OCI-LY3 (cell line): ENCODE data around the gene AASDH.
"Not testable (repeated sequence)": the region's sequence is repeated elsewhere in the genome, so short reads cannot be mapped to it uniquely, and the experiment has no call there.

Experiments
- EZH2phosphoT487 ChIP-seq: fragments of 200-600 bp; shearing (Covaris generic); IDR thresholded peaks from 2 replicates; pipeline ENCODE4 v1.6.1; 2018; ENCODE audit warnings: antibody characterized with exemption, mixed run types, low read depth
- TF ChIP-seq, protein P1 (sequence below): fragments of 200-600, 300-600 bp; sonication (generic); IDR thresholded peaks from 2 replicates; pipeline ENCODE4 v1.5.1; 2014; ENCODE audit warnings: antibody characterized with exemption, low read length, low read depth

DNA sequence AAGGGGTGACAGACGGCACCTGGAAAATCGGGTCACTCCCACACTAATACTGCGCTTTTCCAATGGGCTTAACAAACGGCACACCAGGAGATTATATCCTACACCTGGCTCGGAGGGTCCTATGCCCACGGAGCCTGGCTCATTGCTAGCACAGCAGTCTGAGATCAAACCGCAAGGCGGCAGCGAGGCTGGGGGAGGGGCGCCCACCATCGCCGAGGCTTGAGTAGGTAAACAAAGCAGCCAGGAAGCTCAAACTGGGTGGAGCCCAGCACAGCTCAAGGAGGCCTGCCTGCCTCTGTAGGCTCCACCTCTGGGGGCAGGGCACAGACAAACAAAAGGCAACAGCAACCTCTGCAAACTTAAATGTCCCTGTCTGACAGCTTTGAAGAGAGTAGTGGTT lies 24.3 kb downstream of the AASDH start:
- TF ChIP-seq EZH2phosphoT487 = not testable (repeated sequence)
- TF ChIP-seq, protein P1, sequence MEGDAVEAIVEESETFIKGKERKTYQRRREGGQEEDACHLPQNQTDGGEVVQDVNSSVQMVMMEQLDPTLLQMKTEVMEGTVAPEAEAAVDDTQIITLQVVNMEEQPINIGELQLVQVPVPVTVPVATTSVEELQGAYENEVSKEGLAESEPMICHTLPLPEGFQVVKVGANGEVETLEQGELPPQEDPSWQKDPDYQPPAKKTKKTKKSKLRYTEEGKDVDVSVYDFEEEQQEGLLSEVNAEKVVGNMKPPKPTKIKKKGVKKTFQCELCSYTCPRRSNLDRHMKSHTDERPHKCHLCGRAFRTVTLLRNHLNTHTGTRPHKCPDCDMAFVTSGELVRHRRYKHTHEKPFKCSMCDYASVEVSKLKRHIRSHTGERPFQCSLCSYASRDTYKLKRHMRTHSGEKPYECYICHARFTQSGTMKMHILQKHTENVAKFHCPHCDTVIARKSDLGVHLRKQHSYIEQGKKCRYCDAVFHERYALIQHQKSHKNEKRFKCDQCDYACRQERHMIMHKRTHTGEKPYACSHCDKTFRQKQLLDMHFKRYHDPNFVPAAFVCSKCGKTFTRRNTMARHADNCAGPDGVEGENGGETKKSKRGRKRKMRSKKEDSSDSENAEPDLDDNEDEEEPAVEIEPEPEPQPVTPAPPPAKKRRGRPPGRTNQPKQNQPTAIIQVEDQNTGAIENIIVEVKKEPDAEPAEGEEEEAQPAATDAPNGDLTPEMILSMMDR = not testable (repeated sequence)
